Measurements from ENCODE around the gene SLX9. TPM values are rescaled to one million over a fixed set of nuclear protein-coding genes. Genes with fewer than 3 reads are reported as not detected.

Gene SLX9
- total RNA-seq, 4 donors from 2014 or later: 8.6 to 24.3 (median 10.5) TPM; not detected in 1

DNA sequence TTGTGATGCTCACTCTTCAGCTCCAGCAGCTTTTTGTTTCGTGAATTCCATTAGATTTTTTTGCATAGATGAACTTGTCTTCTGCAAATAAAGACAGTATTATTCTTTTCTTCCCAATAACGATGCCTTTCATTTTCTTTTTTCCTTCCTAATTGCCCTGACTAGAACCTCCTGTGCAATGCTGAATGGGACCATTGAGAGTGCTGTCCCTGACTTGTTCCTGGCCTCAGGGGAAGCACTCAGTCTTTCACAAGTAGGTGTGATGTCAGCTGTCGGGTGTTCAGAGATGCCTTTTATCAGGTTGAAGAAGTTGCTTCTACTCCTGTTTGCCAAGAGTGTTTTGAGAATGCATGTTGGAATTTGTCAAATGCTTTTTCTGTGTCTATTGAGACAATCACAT lies 70.3 kb downstream of the SLX9 start:
- H3K4me1 ChIP-seq: no peaks in the 10 kb centered on the region
- no peak overlapping the region for H3K27ac ChIP-seq
- H3K36me3 ChIP-seq: no peaks in the 10 kb centered on the region
- intact Hi-C loops (cut with DNase I; ENCODE audit: low total_unique reads): no loop called here
- H3K4me3 ChIP-seq: no peak overlapping the region
- TF ChIP-seq, protein P1, sequence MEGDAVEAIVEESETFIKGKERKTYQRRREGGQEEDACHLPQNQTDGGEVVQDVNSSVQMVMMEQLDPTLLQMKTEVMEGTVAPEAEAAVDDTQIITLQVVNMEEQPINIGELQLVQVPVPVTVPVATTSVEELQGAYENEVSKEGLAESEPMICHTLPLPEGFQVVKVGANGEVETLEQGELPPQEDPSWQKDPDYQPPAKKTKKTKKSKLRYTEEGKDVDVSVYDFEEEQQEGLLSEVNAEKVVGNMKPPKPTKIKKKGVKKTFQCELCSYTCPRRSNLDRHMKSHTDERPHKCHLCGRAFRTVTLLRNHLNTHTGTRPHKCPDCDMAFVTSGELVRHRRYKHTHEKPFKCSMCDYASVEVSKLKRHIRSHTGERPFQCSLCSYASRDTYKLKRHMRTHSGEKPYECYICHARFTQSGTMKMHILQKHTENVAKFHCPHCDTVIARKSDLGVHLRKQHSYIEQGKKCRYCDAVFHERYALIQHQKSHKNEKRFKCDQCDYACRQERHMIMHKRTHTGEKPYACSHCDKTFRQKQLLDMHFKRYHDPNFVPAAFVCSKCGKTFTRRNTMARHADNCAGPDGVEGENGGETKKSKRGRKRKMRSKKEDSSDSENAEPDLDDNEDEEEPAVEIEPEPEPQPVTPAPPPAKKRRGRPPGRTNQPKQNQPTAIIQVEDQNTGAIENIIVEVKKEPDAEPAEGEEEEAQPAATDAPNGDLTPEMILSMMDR (IDR thresholded peaks at IDR 0.05): no peak
- TF ChIP-seq POLR2A (IDR thresholded peaks at IDR 0.05): no peak
- no peak for DNase-seq
- no peaks in the 10 kb centered on the region for H3K9me3 ChIP-seq
- H3K27me3 ChIP-seq: no peaks in the 10 kb centered on the region

DNA sequence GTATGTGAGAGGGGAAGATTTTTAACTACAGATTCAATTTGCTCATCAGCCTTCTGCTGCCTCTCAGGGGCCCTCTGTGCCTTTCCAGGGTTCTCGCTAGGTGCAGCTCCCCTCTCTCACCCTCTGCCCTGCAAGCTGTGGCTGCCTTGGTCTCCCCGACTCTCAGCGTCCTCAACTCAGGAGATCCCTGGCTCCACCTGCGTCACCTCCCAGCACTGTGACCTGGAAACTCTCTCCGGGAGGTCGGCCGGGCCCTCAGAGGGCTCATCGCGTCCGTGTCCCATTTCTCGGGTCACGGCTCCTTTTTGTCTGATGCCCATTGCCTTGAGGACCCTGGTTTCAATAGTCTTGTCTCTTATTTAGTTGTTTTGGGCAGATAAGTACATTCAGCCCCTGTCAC lies 71.0 kb downstream of the SLX9 start:
- H3K27me3 ChIP-seq: no peaks in the 10 kb centered on the region
- no peaks in the 10 kb centered on the region for H3K36me3 ChIP-seq
- no peaks in the 10 kb centered on the region for H3K9me3 ChIP-seq
- DNase-seq: peak in 1 of 2 donors; percentile 9
- no peak overlapping the region for H3K27ac ChIP-seq
- H3K4me1 ChIP-seq: no peaks in the 10 kb centered on the region
- no peak for TF ChIP-seq POLR2A (IDR thresholded peaks at IDR 0.05)
- TF ChIP-seq, protein P1 (IDR thresholded peaks at IDR 0.05): no peak
- no peak overlapping the region for H3K4me3 ChIP-seq
- intact Hi-C loops (cut with DNase I; ENCODE audit: low total_unique reads): no loop called here

DNA sequence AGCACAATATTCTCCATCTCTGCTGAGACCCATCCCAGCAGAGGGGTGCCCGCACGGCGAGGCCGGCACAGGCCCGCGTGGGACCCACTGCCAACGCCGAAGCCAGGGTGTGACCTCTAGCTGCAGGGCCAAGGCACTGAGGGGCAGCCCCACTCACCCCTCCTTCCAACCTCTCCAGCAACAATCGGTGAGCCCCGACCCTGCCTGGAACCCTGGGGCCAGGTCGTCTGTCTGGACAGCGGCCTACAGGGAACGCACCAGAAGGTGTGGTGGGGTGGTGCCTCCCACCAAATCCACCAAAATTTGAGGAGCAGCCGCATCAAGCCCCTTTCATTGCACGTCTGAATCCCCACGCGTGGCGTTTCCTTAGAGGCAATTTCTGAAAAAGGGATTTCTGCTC lies 71.6 kb downstream of the SLX9 start:
- Histone ChIP-seq H3K27me3 (no peaks in the 10 kb centered on the region), H3K4me1 (no peaks in the 10 kb centered on the region), H3K36me3 (no peaks in the 10 kb centered on the region), H3K4me3 (no peak overlapping the region), H3K27ac (no peak overlapping the region), H3K9me3 (no peaks in the 10 kb centered on the region)
- DNase-seq: peak in 1 of 2 donors; percentile 13
- intact Hi-C loops (cut with DNase I; ENCODE audit: low total_unique reads): no loop called here
- TF ChIP-seq POLR2A (IDR thresholded peaks at IDR 0.05): no peak
- TF ChIP-seq, protein P1 (IDR thresholded peaks at IDR 0.05): no peak

DNA sequence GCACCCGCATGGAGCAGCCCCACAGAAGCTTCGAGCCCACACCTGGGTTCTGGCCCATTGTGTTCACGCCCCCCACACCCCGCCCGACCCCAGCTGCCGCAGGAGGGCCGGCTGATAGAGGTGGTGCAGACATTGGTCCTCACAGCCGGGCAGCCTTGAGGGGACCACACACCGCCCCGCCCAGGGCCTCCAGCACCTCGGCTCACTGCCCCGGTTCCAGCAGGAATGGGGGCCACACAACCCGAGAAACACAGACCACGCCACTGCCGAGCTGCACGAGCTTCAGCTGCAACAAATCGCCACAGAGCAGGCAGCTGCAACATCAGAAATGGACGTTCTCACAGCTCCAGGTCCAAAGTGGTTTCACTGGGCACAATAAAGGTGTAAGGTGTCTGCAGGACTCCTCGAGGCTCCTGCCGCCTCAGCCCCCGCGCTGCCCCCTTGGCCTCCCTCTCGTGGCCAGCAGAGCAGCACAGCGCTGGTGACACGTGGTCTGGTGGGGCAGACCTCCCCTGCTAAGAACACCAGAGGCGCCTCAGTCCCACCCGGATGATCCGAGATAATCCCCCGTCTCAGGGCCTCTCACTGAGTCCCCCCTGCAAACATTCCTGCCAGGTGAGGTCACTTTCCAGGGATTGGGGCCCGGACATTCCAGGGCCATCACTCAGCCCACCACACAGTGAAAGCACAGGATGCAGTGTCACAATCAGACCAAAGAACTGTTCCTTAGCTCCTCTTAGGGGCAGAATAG lies 72.3 kb downstream of the SLX9 start:
- no peaks in the 10 kb centered on the region for H3K36me3 ChIP-seq
- no peaks in the 10 kb centered on the region for H3K27me3 ChIP-seq
- peak; percentile 31 to 45 for DNase-seq
- H3K4me3 ChIP-seq: no peak overlapping the region
- no peaks in the 10 kb centered on the region for H3K4me1 ChIP-seq
- no peaks in the 10 kb centered on the region for H3K9me3 ChIP-seq
- intact Hi-C loops (cut with DNase I; ENCODE audit: low total_unique reads): no loop called here
- no peak overlapping the region for H3K27ac ChIP-seq
- TF ChIP-seq POLR2A (IDR thresholded peaks at IDR 0.05): no peak
- TF ChIP-seq, protein P1 (IDR thresholded peaks at IDR 0.05): peak in 1 of 4 experiments; percentile 7

DNA sequence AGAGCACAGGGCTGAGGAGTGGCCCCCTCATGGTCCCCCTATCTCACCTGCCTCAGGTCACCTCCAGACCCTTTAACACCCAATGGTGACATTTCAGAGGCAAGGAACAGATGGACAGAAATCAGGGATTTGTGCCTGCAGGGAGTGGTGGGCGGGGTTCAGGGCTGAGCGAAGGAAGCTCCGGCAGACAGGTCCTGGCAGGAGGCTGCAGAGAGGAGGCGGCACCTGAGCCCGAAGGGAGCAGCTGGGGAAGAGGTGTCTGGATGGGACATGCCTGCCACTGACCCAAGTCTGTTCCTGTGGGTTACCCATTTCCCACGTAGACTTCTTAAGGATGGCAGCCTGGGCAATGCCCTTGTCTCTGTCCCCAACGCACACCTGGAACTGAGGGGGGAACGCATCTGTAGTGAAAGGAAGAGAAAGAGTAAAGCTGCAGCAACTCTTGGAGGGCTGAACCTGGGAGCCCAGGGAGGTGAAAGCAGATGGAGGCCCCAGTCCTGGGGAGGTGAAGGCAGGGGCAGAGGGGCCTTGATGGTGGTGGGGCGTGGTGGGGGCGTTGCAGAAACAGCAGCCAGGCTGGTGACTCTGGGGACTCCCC lies 72.9 kb downstream of the SLX9 start:
- intact Hi-C loops (cut with DNase I; ENCODE audit: low total_unique reads): no loop called here
- Histone ChIP-seq H3K36me3 (no peaks in the 10 kb centered on the region), H3K27ac (no peak overlapping the region), H3K4me3 (no peak overlapping the region), H3K9me3 (no peaks in the 10 kb centered on the region), H3K4me1 (no peaks in the 10 kb centered on the region), H3K27me3 (no peaks in the 10 kb centered on the region)
- peak in 1 of 2 donors; percentile 13 for DNase-seq
- no peak for TF ChIP-seq POLR2A (IDR thresholded peaks at IDR 0.05)
- TF ChIP-seq, protein P1 (IDR thresholded peaks at IDR 0.05): no peak

All from uterus (tissue), 4 donors.